Measurements from ENCODE around the gene TBC1D22A.
"Not testable (repeated sequence)": the region's sequence is repeated elsewhere in the genome, so short reads cannot be mapped to it uniquely, and the experiment has no call there.

TBC1D22A gene

GRCh38 chr22:46762238-46763050 lies at the start of gene TBC1D22A:
TSS of gene TBC1D22A (plus strand) at chr22:46762650. CDS start at chr22:46762787, 137 bp downstream.
- DNase-seq = no peak

GRCh38 chr22:46714550-46714949 lies 47.9 kb upstream of the TBC1D22A start:
- DNase-seq = no peak

GRCh38 chr22:46719921-46720320 lies 42.5 kb upstream of the TBC1D22A start:
- DNase-seq = no peak

- DNase-seq = no peak
These were observed 40.9 kb upstream of the TBC1D22A start for GRCh38 chr22:46721501-46722085.

- no peak for DNase-seq
These were observed 38.6 kb upstream of the TBC1D22A start for GRCh38 chr22:46723882-46724281.

- no peak for DNase-seq
These were observed 37.4 kb upstream of the TBC1D22A start for GRCh38 chr22:46725096-46725495.

- no peak for DNase-seq
These were observed 36.1 kb upstream of the TBC1D22A start for GRCh38 chr22:46726066-46726985.

GRCh38 chr22:46726986-46727317 lies 35.5 kb upstream of the TBC1D22A start:
- no peak for DNase-seq

- DNase-seq = no peak
These were observed 34.6 kb upstream of the TBC1D22A start for GRCh38 chr22:46727813-46728364.

GRCh38 chr22:46728470-46728869 lies 34.0 kb upstream of the TBC1D22A start:
- no peak for DNase-seq

- DNase-seq = no peak
These were observed 31.7 kb upstream of the TBC1D22A start for GRCh38 chr22:46730568-46731245.

GRCh38 chr22:46731246-46732040 lies 31.0 kb upstream of the TBC1D22A start:
- no peak for DNase-seq

GRCh38 chr22:46732041-46732379 lies 30.4 kb upstream of the TBC1D22A start:
- no peak for DNase-seq

- no peak for DNase-seq
These were observed 29.9 kb upstream of the TBC1D22A start for GRCh38 chr22:46732513-46732912.

GRCh38 chr22:46734213-46734722 lies 28.2 kb upstream of the TBC1D22A start:
- not testable (repeated sequence) for DNase-seq

GRCh38 chr22:46734830-46735453 lies 27.5 kb upstream of the TBC1D22A start:
- no peak for DNase-seq

GRCh38 chr22:46735747-46736608 lies 26.5 kb upstream of the TBC1D22A start:
- DNase-seq = no peak

GRCh38 chr22:46736705-46737104 lies 25.7 kb upstream of the TBC1D22A start:
- DNase-seq = no peak

GRCh38 chr22:46737105-46737975 lies 25.1 kb upstream of the TBC1D22A start:
- no peak for DNase-seq

All from cortex of kidney (tissue), 1 donor.